Measurements from ENCODE around the gene EGFL7. TPM values are rescaled to one million over a fixed set of nuclear protein-coding genes. Genes with fewer than 3 reads are reported as not detected.

Gene EGFL7
- polyA plus RNA-seq, 1 of the 3 experiments (the other 2 are of a cell fraction), result 43.0 TPM

DNA sequence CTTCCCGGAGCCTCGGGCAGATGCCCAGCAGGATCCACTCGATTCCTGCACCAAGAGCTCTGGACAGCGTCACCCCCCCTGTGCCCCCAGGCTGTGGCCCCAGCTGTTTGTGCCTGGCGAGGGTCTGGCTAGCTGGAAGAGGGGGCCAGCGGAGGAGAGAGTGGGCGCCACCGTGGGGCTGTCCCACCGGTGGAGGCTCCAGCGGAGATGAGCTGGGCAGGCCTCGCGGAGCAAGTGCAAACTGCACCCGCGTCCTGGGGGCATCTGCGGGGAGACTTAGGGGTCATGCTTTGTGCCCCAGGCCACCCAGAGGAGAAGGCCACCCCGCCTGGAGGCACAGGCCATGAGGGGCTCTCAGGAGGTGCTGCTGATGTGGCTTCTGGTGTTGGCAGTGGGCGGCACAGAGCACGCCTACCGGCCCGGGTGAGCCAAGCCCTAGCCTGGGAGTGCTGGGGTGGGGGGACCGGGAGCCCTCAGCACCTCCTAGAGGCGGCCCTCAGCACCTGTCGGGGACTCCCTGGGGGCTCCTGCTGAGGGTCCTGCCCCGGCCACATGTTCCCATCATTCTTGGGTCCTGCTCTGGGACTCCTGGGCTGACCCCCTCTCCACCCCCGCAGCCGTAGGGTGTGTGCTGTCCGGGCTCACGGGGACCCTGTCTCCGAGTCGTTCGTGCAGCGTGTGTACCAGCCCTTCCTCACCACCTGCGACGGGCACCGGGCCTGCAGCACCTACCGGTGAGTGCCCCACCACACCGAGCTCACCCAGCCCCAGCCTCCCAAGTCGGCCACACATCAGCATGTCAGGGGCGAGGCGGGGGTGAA lies 5.4 kb downstream of the EGFL7 start:
- DNase-seq, result no peak
- no peak overlapping the region; a peak in 1 of 4 replicates for H3K27ac ChIP-seq (ENCODE audit: low read depth in 2 of 2, low read length in 1 of 2)
- no peaks in the 10 kb centered on the region for H3K27me3 ChIP-seq (ENCODE audit: insufficient read depth)
- 85% methylated on average over 12 of the region's 40 CpGs for WGBS (ENCODE audit: low lambda C conversion rate)
- H3K4me2 ChIP-seq, result no peak overlapping the region
- ChIA-PET POLR2A (interaction anchor here (0.8 to 1.0 kb wide), 2 partner anchors 11 to 60 kb away, joined by 3 to 4 read pairs; no protein-coding TSS in a partner anchor), CTCF (interaction anchor here (0.6 to 1.3 kb wide), 5 partner anchors 9 to 29 kb away, joined by 3 to 4 read pairs (median 3); no protein-coding TSS in a partner anchor)
- no peak overlapping the region for H3K9ac ChIP-seq
- peaks cover 0 to 24% of the 10 kb centered on the region in 2 experiments; a peak in 1 of 4 replicates for H3K4me1 ChIP-seq (ENCODE audit: control insufficient read depth in 1 of 2, insufficient read depth in 2 of 2, low read depth in 1 of 2, low read length in 1 of 2)
- no peak for TF ChIP-seq FOXM1 (IDR thresholded peaks at IDR 0.05; ENCODE audit: low read depth)
- H4K20me1 ChIP-seq (ENCODE audit: insufficient read depth), result 0 out of 2 replicates have a peak, but pooled peaks cover 5% of the 10 kb centered on the region
- H3K4me3 ChIP-seq (ENCODE audit: low read depth in 2 of 2, low read length in 1 of 2), result no peak overlapping the region
- no peaks in the 10 kb centered on the region for H3K9me3 ChIP-seq
- no peaks in the 10 kb centered on the region for H3K9me2 ChIP-seq
- H3K79me2 ChIP-seq (ENCODE audit: insufficient read depth), result no peaks in the 10 kb centered on the region
- peaks cover 3% of the 10 kb centered on the region for H3F3A ChIP-seq (replicated peaks; ENCODE audit: insufficient read depth)
- H3K36me3 ChIP-seq (replicated peaks in 1 of 2; ENCODE audit: control insufficient read depth in 1 of 2, insufficient read depth in 2 of 2, low read length in 1 of 2), result no peaks in the 10 kb centered on the region
- no peak overlapping the region for H2AFZ ChIP-seq (ENCODE audit: low read depth)

- no peak for DNase-seq
- Histone ChIP-seq H3K4me1 (ENCODE audit: control insufficient read depth in 1 of 2, insufficient read depth in 2 of 2, low read depth in 1 of 2, low read length in 1 of 2) (peaks cover 0 to 24% of the 10 kb centered on the region in 2 experiments; a peak in 1 of 4 replicates), H3K27me3 (ENCODE audit: insufficient read depth) (no peaks in the 10 kb centered on the region), H3K36me3 (replicated peaks in 1 of 2; ENCODE audit: control insufficient read depth in 1 of 2, insufficient read depth in 2 of 2, low read length in 1 of 2) (peaks cover 0 to 3% of the 10 kb centered on the region in 2 experiments), H4K20me1 (ENCODE audit: insufficient read depth) (0 out of 2 replicates have a peak, but pooled peaks cover 5% of the 10 kb centered on the region), H3K9me3 (no peaks in the 10 kb centered on the region), H3K9me2 (no peaks in the 10 kb centered on the region), H3K4me3 (ENCODE audit: low read depth in 2 of 2, low read length in 1 of 2) (no peak overlapping the region), H2AFZ (ENCODE audit: low read depth) (no peak overlapping the region), H3K79me2 (ENCODE audit: insufficient read depth) (no peaks in the 10 kb centered on the region), H3K4me2 (no peak overlapping the region), H3K9ac (no peak overlapping the region), H3F3A (replicated peaks; ENCODE audit: insufficient read depth) (peaks cover 3% of the 10 kb centered on the region), H3K27ac (ENCODE audit: low read depth in 2 of 2, low read length in 1 of 2) (no peak overlapping the region)
- POLR2A ChIA-PET, result interaction anchor here (1.0 kb wide), 1 partner anchor 12 kb away, joined by 3 read pairs; no protein-coding TSS in a partner anchor
- 43% methylated on average over 1 of the region's 23 CpGs for WGBS (ENCODE audit: low lambda C conversion rate)
- CTCF ChIA-PET, result interaction anchor here (1.0 kb wide), 2 partner anchors 10 to 181 kb away, joined by 3 read pairs; no protein-coding TSS in a partner anchor
- 0 out of 2 replicates have a peak, but pooled peaks have one; percentile 15 for TF ChIP-seq POLR2AphosphoS5 (IDR thresholded peaks at IDR 0.05; ENCODE audit: low read depth, low read length)
- TF ChIP-seq TEAD4 (IDR thresholded peaks at IDR 0.05; ENCODE audit: borderline replicate concordance, insufficient read depth), result no peak
These were observed 6.5 kb downstream of the EGFL7 start for GRCh38 chr9:136668983-136669790.

DNA sequence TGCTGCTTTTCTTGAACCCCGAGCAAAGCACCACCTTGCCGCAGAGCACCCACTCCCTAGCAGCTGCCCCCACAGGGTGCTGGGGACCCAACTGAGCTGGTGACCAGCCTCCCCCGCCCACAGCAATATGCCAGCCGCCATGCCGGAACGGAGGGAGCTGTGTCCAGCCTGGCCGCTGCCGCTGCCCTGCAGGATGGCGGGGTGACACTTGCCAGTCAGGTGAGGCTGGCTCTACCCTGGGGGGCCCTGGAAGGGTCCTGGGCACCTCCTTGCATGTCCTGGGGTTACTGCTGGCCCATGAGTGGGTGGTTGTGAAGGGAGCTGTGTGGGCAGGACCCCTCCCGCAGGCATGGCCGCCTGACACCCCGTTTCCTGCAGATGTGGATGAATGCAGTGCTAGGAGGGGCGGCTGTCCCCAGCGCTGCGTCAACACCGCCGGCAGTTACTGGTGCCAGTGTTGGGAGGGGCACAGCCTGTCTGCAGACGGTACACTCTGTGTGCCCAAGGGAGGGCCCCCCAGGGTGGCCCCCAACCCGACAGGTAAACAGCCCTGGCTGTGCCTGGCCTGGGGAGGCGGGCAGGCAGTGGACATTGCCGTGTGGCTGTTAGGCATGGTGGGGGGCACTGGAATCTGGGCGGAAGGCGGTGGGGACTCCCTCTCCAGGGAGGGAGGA lies 7.2 kb downstream of the EGFL7 start:
- DNase-seq, result no peak
- Histone ChIP-seq H4K20me1 (ENCODE audit: insufficient read depth) (0 out of 2 replicates have a peak, but pooled peaks cover 5% of the 10 kb centered on the region), H3K9me3 (no peaks in the 10 kb centered on the region), H3K4me3 (ENCODE audit: low read depth in 2 of 2, low read length in 1 of 2) (no peak overlapping the region), H3F3A (replicated peaks; ENCODE audit: insufficient read depth) (peaks cover 3% of the 10 kb centered on the region), H3K9ac (no peak overlapping the region), H2AFZ (ENCODE audit: low read depth) (no peak overlapping the region), H3K27ac (ENCODE audit: low read depth in 2 of 2, low read length in 1 of 2) (no peak overlapping the region), H3K4me1 (ENCODE audit: control insufficient read depth in 1 of 2, insufficient read depth in 2 of 2, low read depth in 1 of 2, low read length in 1 of 2) (peaks cover 0 to 23% of the 10 kb centered on the region in 2 experiments; a peak in 1 of 4 replicates), H3K9me2 (no peaks in the 10 kb centered on the region), H3K27me3 (ENCODE audit: insufficient read depth) (no peaks in the 10 kb centered on the region), H3K36me3 (replicated peaks in 1 of 2; ENCODE audit: control insufficient read depth in 1 of 2, insufficient read depth in 2 of 2, low read length in 1 of 2) (peaks cover 0 to 3% of the 10 kb centered on the region in 2 experiments), H3K79me2 (ENCODE audit: insufficient read depth) (no peaks in the 10 kb centered on the region), H3K4me2 (no peak overlapping the region)
- ChIA-PET CTCF (interaction anchor here (1.0 kb wide), 1 partner anchor 182 kb away, joined by 3 read pairs; no protein-coding TSS in a partner anchor), POLR2A (no interaction called here)
- 93% methylated on average over 16 of the region's 23 CpGs for WGBS (ENCODE audit: low lambda C conversion rate)
- TF ChIP-seq ELF1 (IDR thresholded peaks at IDR 0.05) (no peak), POLR2AphosphoS5 (IDR thresholded peaks at IDR 0.05; ENCODE audit: low read depth, low read length) (no peak), IRF3 (IDR thresholded peaks at IDR 0.05; ENCODE audit: low read depth, low read length) (no peak), RAD21 (IDR thresholded peaks at IDR 0.05; ENCODE audit: low read length) (no peak), CTCF (IDR thresholded peaks at IDR 0.05) (no peak), RFX5 (IDR thresholded peaks at IDR 0.05; ENCODE audit: low read length) (no peak)
- TF ChIP-seq, protein P1, sequence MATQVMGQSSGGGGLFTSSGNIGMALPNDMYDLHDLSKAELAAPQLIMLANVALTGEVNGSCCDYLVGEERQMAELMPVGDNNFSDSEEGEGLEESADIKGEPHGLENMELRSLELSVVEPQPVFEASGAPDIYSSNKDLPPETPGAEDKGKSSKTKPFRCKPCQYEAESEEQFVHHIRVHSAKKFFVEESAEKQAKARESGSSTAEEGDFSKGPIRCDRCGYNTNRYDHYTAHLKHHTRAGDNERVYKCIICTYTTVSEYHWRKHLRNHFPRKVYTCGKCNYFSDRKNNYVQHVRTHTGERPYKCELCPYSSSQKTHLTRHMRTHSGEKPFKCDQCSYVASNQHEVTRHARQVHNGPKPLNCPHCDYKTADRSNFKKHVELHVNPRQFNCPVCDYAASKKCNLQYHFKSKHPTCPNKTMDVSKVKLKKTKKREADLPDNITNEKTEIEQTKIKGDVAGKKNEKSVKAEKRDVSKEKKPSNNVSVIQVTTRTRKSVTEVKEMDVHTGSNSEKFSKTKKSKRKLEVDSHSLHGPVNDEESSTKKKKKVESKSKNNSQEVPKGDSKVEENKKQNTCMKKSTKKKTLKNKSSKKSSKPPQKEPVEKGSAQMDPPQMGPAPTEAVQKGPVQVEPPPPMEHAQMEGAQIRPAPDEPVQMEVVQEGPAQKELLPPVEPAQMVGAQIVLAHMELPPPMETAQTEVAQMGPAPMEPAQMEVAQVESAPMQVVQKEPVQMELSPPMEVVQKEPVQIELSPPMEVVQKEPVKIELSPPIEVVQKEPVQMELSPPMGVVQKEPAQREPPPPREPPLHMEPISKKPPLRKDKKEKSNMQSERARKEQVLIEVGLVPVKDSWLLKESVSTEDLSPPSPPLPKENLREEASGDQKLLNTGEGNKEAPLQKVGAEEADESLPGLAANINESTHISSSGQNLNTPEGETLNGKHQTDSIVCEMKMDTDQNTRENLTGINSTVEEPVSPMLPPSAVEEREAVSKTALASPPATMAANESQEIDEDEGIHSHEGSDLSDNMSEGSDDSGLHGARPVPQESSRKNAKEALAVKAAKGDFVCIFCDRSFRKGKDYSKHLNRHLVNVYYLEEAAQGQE (IDR thresholded peaks at IDR 0.05; ENCODE audit: low read depth, low read length), result no peak

Measured in SK-N-SH (cell line).